Endothelial cell of umbilical vein (primary cell): ENCODE data around the gene CHTF8. TPM values are rescaled to one million over a fixed set of nuclear protein-coding genes. Genes with fewer than 3 reads are reported as not detected.

Experiments
- Bru-seq: library from RNA; stranded (reverse); fragments of 400-500 nt; gene quantifications from one replicate; lab custom pipeline; 2021; lab: Mats Ljungman, UMichigan
- BruChase-seq, 2 experiments: library from RNA; stranded (reverse); fragments of 400-500 nt; gene quantifications; one replicate each; lab custom pipeline; 2021; lab: Mats Ljungman, UMichigan
- BruUV-seq: library from RNA; stranded (reverse); fragments of 400-500 nt; replicated peaks from 2 replicates; lab custom pipeline; 2021; lab: Mats Ljungman, UMichigan
- CTCF ChIA-PET: fragments of 300-600, 350-600 bp; sonication (Branson Sonifier 250); formaldehyde crosslinking; loops from one replicate; lab custom pipeline; 2021; ENCODE audit warnings: antibody characterized with exemption, inconsistent platforms; lab: Charles Lee
- POLR2A ChIA-PET: fragments of 300-600, 350-600 bp; sonication (Branson Sonifier 250); formaldehyde crosslinking; loops from one replicate; lab custom pipeline; 2021; ENCODE audit warnings: antibody characterized with exemption, inconsistent platforms; lab: Charles Lee
- DNase-seq: peaks from one replicate; pipeline ENCODE4 v3.0.0-alpha.2; 2011; ENCODE audit warnings: low read depth, low spot score
- FAIRE-seq: peaks from 2 replicates; lab custom pipeline; 2011; peaks lifted over from hg19 to GRCh38; lab: Jason Lieb, UNC
- H2AFZ ChIP-seq: 2 replicates; pipeline ENCODE4 v1.6.0; 2012; ENCODE audit warnings: low read depth, low read length, control low read depth, inconsistent platforms
- H3K27ac ChIP-seq: 2 replicates; pipeline ENCODE4 v1.5.1; 2011; ENCODE audit warnings: low read depth, mild to moderate bottlenecking, control low read depth, low read length, moderate library complexity; ENCODE audit not compliant: insufficient read depth
- H3K27me3 ChIP-seq, 2 experiments: 2 replicates each; pipeline versions ENCODE4 v1.6.0 to v1.6.1; 2011; ENCODE audit warnings: low read length in 2 of 2, mixed read lengths in 1 of 2; ENCODE audit not compliant: control insufficient read depth in 2 of 2, insufficient read depth in 2 of 2
- H3K36me3 ChIP-seq, 2 experiments: 2 replicates in 1 of 2; 3 replicates in 1 of 2; pipeline ENCODE4 v1.5.1; 2011; ENCODE audit warnings: low read length in 2 of 2, mild to moderate bottlenecking in 1 of 2, moderate library complexity in 1 of 2; ENCODE audit not compliant: control insufficient read depth in 2 of 2, insufficient read depth in 2 of 2; ENCODE audit errors: extremely low read depth in 1 of 2
- H3K4me1 ChIP-seq: 3 replicates; pipeline ENCODE4 v1.5.1; 2011; ENCODE audit warnings: mild to moderate bottlenecking, low read length; ENCODE audit not compliant: control insufficient read depth, insufficient read depth; ENCODE audit errors: extremely low read depth
- H3K4me2 ChIP-seq: 2 replicates; pipeline ENCODE4 v1.6.1; 2011; ENCODE audit warnings: low read length, control low read depth, mixed read lengths; ENCODE audit not compliant: insufficient read depth
- H3K4me3 ChIP-seq, 3 experiments: fragments of 200-600 bp in 1 of 3; sonication (generic), shearing (Covaris generic) in 1 of 3; replicated peaks in 1 of 3; 2 replicates each; pipeline ENCODE4 v1.5.1; 2011 to 2016; ENCODE audit warnings: control low read depth in 3 of 3, low read length in 3 of 3, mild to moderate bottlenecking in 2 of 3, inconsistent platforms in 1 of 3, low read depth in 1 of 3, moderate library complexity in 1 of 3; ENCODE audit not compliant: insufficient read depth in 1 of 3
- H3K79me2 ChIP-seq: 2 replicates; pipeline ENCODE4 v1.6.0; 2012; ENCODE audit warnings: low read length, inconsistent platforms; ENCODE audit not compliant: control insufficient read depth, insufficient read depth
- H3K9ac ChIP-seq: replicated peaks from 2 replicates; pipeline ENCODE3; 2011; ENCODE audit warnings: low read length, control low read depth; ENCODE audit not compliant: insufficient read depth; ENCODE audit errors: extremely low read depth
- H3K9me1 ChIP-seq: replicated peaks from 3 replicates; pipeline ENCODE4 v1.6.0; 2011; ENCODE audit warnings: mild to moderate bottlenecking, low read length; ENCODE audit not compliant: control insufficient read depth, insufficient read depth; ENCODE audit errors: extremely low read depth
- H3K9me3 ChIP-seq: replicated peaks from 2 replicates; pipeline ENCODE4 v1.5.1; 2012; ENCODE audit warnings: low read length, inconsistent platforms; ENCODE audit not compliant: control insufficient read depth, insufficient read depth
- H4K20me1 ChIP-seq: replicated peaks from 2 replicates; pipeline ENCODE3; 2011; ENCODE audit warnings: mild to moderate bottlenecking, low read length; ENCODE audit not compliant: control insufficient read depth, insufficient read depth; ENCODE audit errors: extremely low read depth
- EZH2 ChIP-seq: IDR thresholded peaks from 2 replicates; pipeline ENCODE4 v1.6.1; 2012; ENCODE audit warnings: borderline replicate concordance, low read depth, mild to moderate bottlenecking, moderate library complexity, low read length, inconsistent platforms; ENCODE audit not compliant: severe bottlenecking
- MAX ChIP-seq: IDR thresholded peaks from 2 replicates; pipeline ENCODE4 v1.6.1; 2011; ENCODE audit not compliant: insufficient read depth, insufficient read length
- MYC ChIP-seq: IDR thresholded peaks from one replicate; pipeline ENCODE4 v1.6.1; 2011; ENCODE audit warnings: mild to moderate bottlenecking, low read depth, low read length
- POLR2AphosphoS5 ChIP-seq: IDR thresholded peaks from 2 replicates; pipeline ENCODE4 v1.6.1; 2012; ENCODE audit warnings: low read depth, mild to moderate bottlenecking, control low read depth, low read length, moderate library complexity; ENCODE audit not compliant: insufficient read depth
- dilution Hi-C: fragments of 300-500 bp; cut with MboI; formaldehyde crosslinking; loops from one replicate; pipeline ENCODE4 v1.15.0; 2019; ENCODE audit warnings: low sequenced_read_pairs; ENCODE audit not compliant: extremely low pct_ligation_motif_present
- intact Hi-C: fragments of 100-400 bp; cut with micrococcal nuclease; formaldehyde crosslinking; loops from one replicate; pipeline ENCODE4 v1.10.0; 2022
- long read RNA-seq: library from polyadenylated mRNA; stranded (forward); transcript quantifications from one replicate; pipeline ENCODE4 v2.0.0, GENCODE V29; 2021
- polyA minus RNA-seq, 3 experiments: library from RNA; depleted of rRNA, polyadenylated mRNA; stranded (reverse); fragments of >200 nt; gene quantifications; 1 replicate in 1 of 3; 2 replicates in 2 of 3; pipeline ENCODE4 v1.2.3, GENCODE V29; 2011
- polyA plus RNA-seq, 4 experiments: library from polyadenylated mRNA; depleted of rRNA in 3 of 4; stranded (reverse) in 3 of 4; unstranded in 1 of 4; fragments of >200 nt; gene quantifications; 2 replicates each; pipeline versions ENCODE4 v1.2.1 to v1.2.3, GENCODE V29; 2011 to 2012; ENCODE audit warnings: missing spikeins in 1 of 4
- total RNA-seq: library from RNA; stranded (reverse); gene quantifications from 2 replicates; pipeline ENCODE4 v1.2.3, GENCODE V29; 2021

The CHTF8 gene
- total RNA-seq (131 and 139 TPM in 2 replicates), polyA plus RNA-seq (118 and 128 TPM in 2 replicates), polyA minus RNA-seq (152 and 153 TPM in 2 replicates), Bru-seq, nascent RNA (percentile 84 among the genes with signal in this experiment), BruChase-seq, experiment 1, labeled RNA remaining after a 6-hour chase (percentile 85 among the genes with signal in this experiment), BruChase-seq, experiment 2, labeled RNA remaining after a 2-hour chase (percentile 88 among the genes with signal in this experiment)
- 127 and 133 TPM in 2 replicates for polyA plus RNA-seq (2011; cell fraction: cytosol; rRNA removed)
- 63.8 and 68.0 TPM in 2 replicates for polyA plus RNA-seq (2011; cell fraction: nucleus; rRNA removed)
- 89.0 and 122 TPM in 2 replicates for polyA plus RNA-seq (2012)
- polyA minus RNA-seq (2011; cell fraction: cytosol; rRNA and poly(A)+ RNA removed): 99.5 TPM
- polyA minus RNA-seq (2011; cell fraction: nucleus; rRNA and poly(A)+ RNA removed): 38.2 and 38.7 TPM in 2 replicates
- long read RNA-seq, transcript CHTF8-205 (3 exons, 856 nt): minor isoform, 11 of 76 reads
- long read RNA-seq, transcript CHTF8-203 (4 exons, 2,903 nt): minor isoform, 9 of 76 reads
- long read RNA-seq, transcript CHTF8-201 (1 exons, 2,561 nt): major isoform, 29 of 76 reads
- long read RNA-seq, transcript CHTF8-202 (4 exons, 1,073 nt): minor isoform, 6 of 76 reads
- long read RNA-seq, partial matches to known transcripts: 2 of 76 reads
- long read RNA-seq, other reads (novel, unspliced or antisense): 13 of 76 reads

- peak within 1 kb of the TSS; percentile 83 for H3K27ac ChIP-seq
- H3K4me2 ChIP-seq: peak within 1 kb of the TSS; percentile 73
- peak; percentile 83 for FAIRE-seq
- TF ChIP-seq POLR2AphosphoS5 (peak; percentile 73), MAX (peak; percentile 84), EZH2 (no peak), MYC (peak; percentile 85)
- H3K36me3 ChIP-seq: peaks cover 3 to 5% of the 10 kb centered on the region in 2 experiments
- H4K20me1 ChIP-seq: no peaks in the 10 kb centered on the region
- CTCF ChIA-PET: interaction anchor here (1.2 to 1.5 kb wide), 3 partner anchors 18 to 285 kb away, joined by 3 to 7 read pairs (median 3); no protein-coding TSS in a partner anchor
- peak within 1 kb of the TSS; percentile 91 for H3K9ac ChIP-seq
- H3K9me1 ChIP-seq: no peaks in the 10 kb centered on the region
- H3K79me2 ChIP-seq: peaks cover 88% of the 10 kb centered on the region
- H3K4me3 ChIP-seq: peak within 1 kb of the TSS; percentile 94 to 99 (median 96)
- H3K4me1 ChIP-seq: peaks cover 24% of the 10 kb centered on the region
- peak within 1 kb of the TSS; percentile 85 for H2AFZ ChIP-seq
- intact Hi-C loops: no loop called here
- BruUV-seq: no TSS peak
- dilution Hi-C loops: no loop called here
- peak; percentile 74 for DNase-seq
- POLR2A ChIA-PET: interaction anchor here (0.6 kb wide), 1 partner anchor 18 kb away, joined by 5 read pairs; no protein-coding TSS in a partner anchor
- H3K9me3 ChIP-seq: no peaks in the 10 kb centered on the region
- no peaks in the 10 kb centered on the region for H3K27me3 ChIP-seq
Measured at GRCh38 chr16:69132424-69133252, at the start of gene CHTF8, which contains the start of gene UTP4. Gene CHTF8, minus strand, starts transcription at chr16:69132588. Its CDS starts 11,130 bp downstream, at chr16:69121458. Gene UTP4, plus strand, starts transcription at chr16:69132649. Its CDS starts 811 bp downstream, at chr16:69133460.
